Measurements from ENCODE around the gene PHF11.

The PHF11 gene

GRCh38 chr13:49495783-49496762, at the start of gene PHF11:
Gene PHF11, plus strand, starts transcription at chr13:49495953. Its CDS starts 49 bp downstream, at chr13:49496002.
- H3K27ac ChIP-seq = peak within 1 kb of the TSS; percentile 91 to 99
- peak; percentile 89 for DNase-seq (ENCODE audit: low spot score)
- TF ChIP-seq CTCF (IDR thresholded peaks at IDR 0.05) = no peak
- peak within 1 kb of the TSS; percentile 88 for H3K4me3 ChIP-seq

- no peak overlapping the region for H3K27ac ChIP-seq
- DNase-seq (ENCODE audit: low spot score) = no peak
- no peak overlapping the region for H3K4me3 ChIP-seq
- no peak for TF ChIP-seq CTCF (IDR thresholded peaks at IDR 0.05)
Measured at GRCh38 chr13:49446473-49446872, 49.3 kb upstream of the PHF11 start.

GRCh38 chr13:49448753-49449152, 47.0 kb upstream of the PHF11 start:
- no peak for TF ChIP-seq CTCF (IDR thresholded peaks at IDR 0.05)
- no peak overlapping the region for H3K4me3 ChIP-seq
- DNase-seq (ENCODE audit: low spot score) = no peak
- no peak overlapping the region for H3K27ac ChIP-seq

GRCh38 chr13:49450105-49450819, 45.5 kb upstream of the PHF11 start:
- H3K4me3 ChIP-seq = no peak overlapping the region
- no peak for TF ChIP-seq CTCF (IDR thresholded peaks at IDR 0.05)
- DNase-seq (ENCODE audit: low spot score) = no peak
- no peak overlapping the region for H3K27ac ChIP-seq

- no peak overlapping the region for H3K4me3 ChIP-seq
- no peak for TF ChIP-seq CTCF (IDR thresholded peaks at IDR 0.05)
- no peak overlapping the region for H3K27ac ChIP-seq
- no peak for DNase-seq (ENCODE audit: low spot score)
Measured at GRCh38 chr13:49452725-49453457, 42.9 kb upstream of the PHF11 start.

- no peak for DNase-seq (ENCODE audit: low spot score)
Measured at GRCh38 chr13:49453465-49453864, 42.3 kb upstream of the PHF11 start.

More at GRCh38 chr13:49453465-49453864, 42.3 kb upstream of the PHF11 start:
- no peak for TF ChIP-seq CTCF (IDR thresholded peaks at IDR 0.05)
- no peak overlapping the region for H3K27ac ChIP-seq
- H3K4me3 ChIP-seq = no peak overlapping the region
